Central memory CD8-positive, alpha-beta T cell (primary cell): ENCODE measurements around the gene INPP5F.

ENCODE experiments used
- ATAC-seq: fragments of 150-1000 bp; cut with Tn5 transposase; replicated peaks from 2 replicates; pipeline ENCODE4 v1.10.0; 2022; ENCODE audit warnings: mild to moderate bottlenecking, moderate FRiP score, moderate number of reproducible peaks; ENCODE audit not compliant: poor library complexity, severe bottlenecking; ENCODE audit errors: extremely low read depth
- DNase-seq, 2 donors: peaks; one replicate each; pipeline ENCODE4 v3.0.0; 2021; ENCODE audit warnings: low spot score in 2 of 2
- H3K27ac Mint-ChIP-seq: one replicate; pipeline ENCODE4 v1.8.0; 2022; ENCODE audit warnings: low read depth, mild to moderate bottlenecking, moderate library complexity, mixed read lengths
- H3K27me3 Mint-ChIP-seq: one replicate; pipeline ENCODE4 v1.8.0; 2022; ENCODE audit warnings: mixed read lengths
- H3K36me3 Mint-ChIP-seq: one replicate; pipeline ENCODE4 v1.8.0; 2022; ENCODE audit warnings: mild to moderate bottlenecking, moderate library complexity, mixed read lengths; ENCODE audit not compliant: insufficient read depth
- H3K4me1 Mint-ChIP-seq: one replicate; pipeline ENCODE4 v1.8.0; 2022; ENCODE audit warnings: mixed read lengths
- H3K4me3 Mint-ChIP-seq: one replicate; pipeline ENCODE4 v1.8.0; 2022; ENCODE audit warnings: mild to moderate bottlenecking, moderate library complexity, mixed read lengths
- H3K9me3 Mint-ChIP-seq: one replicate; pipeline ENCODE4 v1.8.0; 2022; ENCODE audit warnings: mixed read lengths

The INPP5F gene

DNA sequence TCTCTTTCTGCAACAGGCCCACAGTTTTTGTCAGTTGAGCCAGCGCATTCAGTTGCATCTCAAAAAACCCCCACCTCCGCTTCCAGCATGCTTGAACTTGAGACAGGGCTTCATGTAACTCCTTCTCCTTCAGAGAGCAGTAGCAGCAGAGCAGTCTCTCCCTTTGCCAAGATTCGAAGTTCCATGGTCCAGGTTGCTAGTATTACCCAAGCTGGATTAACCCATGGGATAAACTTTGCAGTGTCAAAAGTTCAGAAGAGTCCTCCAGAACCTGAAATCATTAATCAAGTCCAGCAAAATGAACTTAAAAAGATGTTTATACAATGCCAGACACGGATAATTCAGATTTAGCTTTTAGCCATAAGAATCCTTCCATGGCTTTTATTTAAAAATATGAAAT, 101.6 kb downstream of the INPP5F start:
- no peaks in the 10 kb centered on the region for H3K9me3 Mint-ChIP-seq
- H3K4me1 Mint-ChIP-seq: no peaks in the 10 kb centered on the region
- ATAC-seq (no peak), DNase-seq (no peak)
- H3K27me3 Mint-ChIP-seq: no peaks in the 10 kb centered on the region
- H3K4me3 Mint-ChIP-seq: no peak overlapping the region
- peaks cover 35% of the 10 kb centered on the region for H3K36me3 Mint-ChIP-seq
- H3K27ac Mint-ChIP-seq: no peak overlapping the region

DNA sequence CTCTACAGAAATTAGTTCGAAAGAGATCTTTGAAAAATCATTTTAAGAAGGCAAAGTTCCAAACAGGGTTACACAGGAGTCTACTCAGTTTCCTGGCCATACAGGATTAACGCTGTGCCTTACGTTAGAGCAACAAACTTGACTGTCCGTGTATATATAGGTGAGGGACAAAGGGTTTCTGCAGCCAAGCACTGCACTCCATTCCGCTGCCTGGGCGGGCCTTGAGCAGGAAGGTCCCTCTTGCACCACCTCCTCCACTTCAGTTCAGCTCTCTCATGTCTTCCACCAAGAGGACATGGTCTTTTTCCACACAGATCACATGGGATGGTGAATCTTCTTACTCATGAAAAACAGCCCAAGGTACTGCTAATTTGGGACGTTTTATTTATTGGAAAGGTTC, 103.6 kb downstream of the INPP5F start:
- H3K4me3 Mint-ChIP-seq: no peak overlapping the region
- peaks cover 51% of the 10 kb centered on the region for H3K36me3 Mint-ChIP-seq
- H3K4me1 Mint-ChIP-seq: peaks cover 15% of the 10 kb centered on the region
- no peaks in the 10 kb centered on the region for H3K9me3 Mint-ChIP-seq
- ATAC-seq (no peak), DNase-seq (no peak)
- H3K27me3 Mint-ChIP-seq: no peaks in the 10 kb centered on the region
- H3K27ac Mint-ChIP-seq: no peak overlapping the region

DNA sequence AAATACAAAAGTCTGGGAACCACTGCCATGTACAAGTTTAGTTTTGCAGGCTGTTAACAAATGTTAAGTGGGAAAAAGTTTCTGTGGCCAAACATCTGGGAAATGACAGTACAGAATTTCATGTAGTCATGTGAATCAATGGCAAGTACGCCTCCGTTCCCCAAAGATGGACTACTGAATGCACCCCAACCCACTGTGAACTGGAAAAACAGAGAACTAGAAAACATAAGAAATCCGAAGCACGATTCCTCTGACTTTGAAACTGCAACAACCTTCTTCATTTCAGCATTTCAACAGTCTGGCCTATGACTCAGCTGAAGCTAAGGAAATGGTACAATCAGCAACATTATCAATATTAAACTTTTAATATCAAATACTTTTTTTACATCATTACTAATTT, 105.0 kb downstream of the INPP5F start:
- peaks cover 16% of the 10 kb centered on the region for H3K4me1 Mint-ChIP-seq
- DNase-seq (no peak), ATAC-seq (no peak)
- no peak overlapping the region for H3K4me3 Mint-ChIP-seq
- H3K36me3 Mint-ChIP-seq: peaks cover 62% of the 10 kb centered on the region
- no peaks in the 10 kb centered on the region for H3K9me3 Mint-ChIP-seq
- H3K27ac Mint-ChIP-seq: no peak overlapping the region
- H3K27me3 Mint-ChIP-seq: no peaks in the 10 kb centered on the region

DNA sequence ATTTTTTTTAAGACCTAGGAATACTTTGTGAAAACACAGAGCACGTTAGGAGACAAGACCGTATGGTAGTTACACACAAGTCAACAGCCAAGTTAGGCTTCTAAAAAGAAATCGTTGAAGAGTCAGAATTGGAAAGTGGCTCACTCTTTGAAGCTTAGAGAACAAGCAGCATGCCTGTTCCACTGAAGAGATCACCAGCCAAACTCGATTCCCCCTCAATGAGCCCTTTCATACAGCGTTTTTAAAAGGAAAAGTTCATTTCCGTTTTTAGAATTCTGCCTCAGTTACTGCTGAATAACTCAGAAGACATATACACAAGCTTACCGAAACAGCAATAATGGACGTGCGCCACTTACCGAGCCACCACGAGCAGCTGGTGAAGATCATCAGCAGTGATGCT, 105.8 kb downstream of the INPP5F start:
- ATAC-seq (no peak), DNase-seq (no peak)
- H3K9me3 Mint-ChIP-seq: no peaks in the 10 kb centered on the region
- H3K27me3 Mint-ChIP-seq: no peaks in the 10 kb centered on the region
- H3K27ac Mint-ChIP-seq: no peak overlapping the region
- H3K4me1 Mint-ChIP-seq: peaks cover 16% of the 10 kb centered on the region
- H3K36me3 Mint-ChIP-seq: peaks cover 68% of the 10 kb centered on the region
- H3K4me3 Mint-ChIP-seq: no peak overlapping the region

- Mint-ChIP-seq H3K4me3 (no peak overlapping the region), H3K36me3 (peaks cover 74% of the 10 kb centered on the region), H3K27me3 (no peaks in the 10 kb centered on the region), H3K9me3 (no peaks in the 10 kb centered on the region), H3K27ac (peak overlapping the region; percentile 88), H3K4me1 (peaks cover 16% of the 10 kb centered on the region)
- DNase-seq (no peak), ATAC-seq (no peak)
These were observed 107.1 kb downstream of the INPP5F start for GRCh38 chr10:119832951-119833350.

GRCh38 chr10:119834188-119834587, 108.3 kb downstream of the INPP5F start:
- Mint-ChIP-seq H3K4me3 (no peak overlapping the region), H3K4me1 (peaks cover 16% of the 10 kb centered on the region), H3K27ac (peak overlapping the region; percentile 88), H3K36me3 (peaks cover 84% of the 10 kb centered on the region), H3K27me3 (no peaks in the 10 kb centered on the region), H3K9me3 (no peaks in the 10 kb centered on the region)
- ATAC-seq: no peak
- DNase-seq: no peak

DNA sequence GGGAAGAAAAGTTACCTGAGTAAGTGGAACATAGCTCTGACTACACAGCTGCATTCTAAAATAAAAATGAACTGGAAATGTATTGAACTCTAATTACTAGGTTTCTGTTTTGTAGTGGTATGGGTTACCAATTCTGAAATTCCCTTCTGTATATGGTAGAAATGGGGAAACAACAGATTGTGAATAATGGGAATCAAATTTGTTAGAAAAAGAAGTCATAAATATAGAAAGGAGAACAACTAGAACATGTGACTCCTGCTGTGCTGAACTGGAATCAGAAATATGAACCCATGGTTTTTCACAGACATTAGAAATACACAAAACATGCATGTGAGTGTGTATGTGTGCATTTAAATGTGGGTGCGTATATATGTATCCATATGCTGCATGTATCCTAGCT, 119.8 kb downstream of the INPP5F start:
- no peak for DNase-seq
- no peak overlapping the region for H3K4me3 Mint-ChIP-seq
- peaks cover 6% of the 10 kb centered on the region for H3K4me1 Mint-ChIP-seq
- H3K9me3 Mint-ChIP-seq: no peaks in the 10 kb centered on the region
- no peaks in the 10 kb centered on the region for H3K27me3 Mint-ChIP-seq
- peaks cover 78% of the 10 kb centered on the region for H3K36me3 Mint-ChIP-seq
- ATAC-seq: no peak
- no peak overlapping the region for H3K27ac Mint-ChIP-seq

DNA sequence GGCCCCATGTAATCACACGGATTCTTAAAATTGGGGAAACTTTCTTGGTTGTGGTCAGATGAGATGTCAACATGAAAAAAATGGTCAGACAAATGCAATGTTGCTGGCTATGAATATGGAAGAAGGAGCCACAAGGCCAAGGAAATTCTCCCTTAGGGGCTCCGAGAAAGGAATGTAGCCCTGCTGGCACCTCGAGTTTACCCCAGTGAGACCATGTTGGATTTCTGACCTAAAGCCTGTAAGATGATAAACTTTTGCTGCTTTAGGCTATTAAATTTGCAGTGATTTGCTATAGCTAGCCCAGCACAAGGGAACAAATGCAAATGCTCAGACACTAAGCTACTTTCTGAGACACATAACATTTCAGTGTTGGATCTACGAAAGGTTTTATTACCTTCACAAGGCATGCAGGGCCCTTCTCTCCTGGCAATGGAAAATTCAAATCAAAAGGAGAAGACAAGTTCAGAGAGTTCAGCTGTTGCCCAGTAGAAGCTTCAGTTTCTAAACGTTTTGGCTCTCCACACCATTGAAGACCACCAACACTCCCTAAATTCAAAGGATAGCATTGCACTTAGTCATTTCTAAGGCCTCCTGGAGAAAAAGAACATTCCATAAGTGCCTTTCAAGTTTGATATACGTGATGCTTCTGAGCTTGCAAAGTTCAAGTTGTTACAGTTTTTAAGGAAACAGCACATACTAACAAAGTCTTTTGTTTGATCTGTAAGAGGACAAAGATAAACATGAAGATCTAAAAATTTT, 123.4 kb downstream of the INPP5F start:
- Mint-ChIP-seq H3K4me1 (peaks cover 6% of the 10 kb centered on the region), H3K9me3 (no peaks in the 10 kb centered on the region), H3K27ac (peak overlapping the region; percentile 51), H3K4me3 (no peak overlapping the region), H3K36me3 (peaks cover 68% of the 10 kb centered on the region), H3K27me3 (no peaks in the 10 kb centered on the region)
- DNase-seq (no peak), ATAC-seq (no peak)

GRCh38 chr10:119849944-119850343, 124.1 kb downstream of the INPP5F start:
- Mint-ChIP-seq H3K27ac (no peak overlapping the region), H3K4me1 (peaks cover 6% of the 10 kb centered on the region), H3K27me3 (no peaks in the 10 kb centered on the region), H3K9me3 (no peaks in the 10 kb centered on the region), H3K36me3 (peaks cover 61% of the 10 kb centered on the region), H3K4me3 (no peak overlapping the region)
- DNase-seq: no peak
- no peak for ATAC-seq

- no peak for ATAC-seq
These were observed 126.4 kb downstream of the INPP5F start for GRCh38 chr10:119852277-119852676.

GRCh38 chr10:119852822-119853221, 127.0 kb downstream of the INPP5F start:
- Mint-ChIP-seq H3K27me3 (no peaks in the 10 kb centered on the region), H3K4me3 (no peak overlapping the region), H3K36me3 (peaks cover 50% of the 10 kb centered on the region), H3K4me1 (no peaks in the 10 kb centered on the region), H3K27ac (no peak overlapping the region), H3K9me3 (no peaks in the 10 kb centered on the region)
- ATAC-seq (no peak), DNase-seq (no peak)

More at GRCh38 chr10:119852277-119852676, 126.4 kb downstream of the INPP5F start:
- no peak for DNase-seq
- Mint-ChIP-seq H3K9me3 (no peaks in the 10 kb centered on the region), H3K4me1 (no peaks in the 10 kb centered on the region), H3K4me3 (no peak overlapping the region), H3K27ac (no peak overlapping the region), H3K36me3 (peaks cover 52% of the 10 kb centered on the region), H3K27me3 (no peaks in the 10 kb centered on the region)

GRCh38 chr10:119853574-119853973, 127.7 kb downstream of the INPP5F start:
- H3K27me3 Mint-ChIP-seq: no peaks in the 10 kb centered on the region
- no peaks in the 10 kb centered on the region for H3K9me3 Mint-ChIP-seq
- H3K36me3 Mint-ChIP-seq: peaks cover 43% of the 10 kb centered on the region
- no peak for DNase-seq
- ATAC-seq: no peak
- H3K27ac Mint-ChIP-seq: no peak overlapping the region
- H3K4me1 Mint-ChIP-seq: no peaks in the 10 kb centered on the region
- H3K4me3 Mint-ChIP-seq: no peak overlapping the region

DNA sequence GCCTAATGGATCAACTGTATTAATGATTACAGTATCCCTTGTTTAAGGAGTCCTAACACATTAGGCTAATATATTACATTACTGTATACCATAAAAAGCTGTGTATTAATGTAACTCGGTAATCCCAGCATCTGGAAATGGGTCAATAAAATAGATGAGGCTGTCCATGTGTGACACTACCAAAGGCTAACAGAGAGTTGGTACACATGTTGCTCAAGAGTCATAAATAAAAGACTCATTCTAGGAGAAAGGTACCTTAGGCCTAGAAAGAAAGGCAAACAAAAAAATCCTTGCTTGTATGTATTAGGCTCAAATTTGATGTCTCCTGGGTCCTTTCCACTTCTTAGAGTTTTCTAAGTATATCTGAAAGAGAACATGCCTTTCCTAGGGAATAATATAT, 132.2 kb downstream of the INPP5F start:
- DNase-seq (no peak), ATAC-seq (no peak)
- Mint-ChIP-seq H3K9me3 (no peaks in the 10 kb centered on the region), H3K27me3 (no peaks in the 10 kb centered on the region), H3K4me3 (no peak overlapping the region), H3K36me3 (peaks cover 24% of the 10 kb centered on the region), H3K4me1 (peaks cover 27% of the 10 kb centered on the region), H3K27ac (no peak overlapping the region)
